ENCODE results near the gene C1orf105. TPM values are rescaled to one million over a fixed set of nuclear protein-coding genes. Genes with fewer than 3 reads are reported as not detected.

Gene C1orf105
- total and polyA plus RNA-seq, 9 donors: not detected

- DNase-seq: no peak
- peaks cover 5% of the 10 kb centered on the region for H3K4me1 ChIP-seq (ENCODE audit: insufficient read depth)
- no peaks in the 10 kb centered on the region for H3K27me3 ChIP-seq
- no peak overlapping the region for H3K4me3 ChIP-seq
- 82 to 87% (median 86%) methylated on average over 5 of the region's 5 CpGs for WGBS, 3 donors
- no peaks in the 10 kb centered on the region for H3K9me3 ChIP-seq
- intact Hi-C loops (cut with DNase I): loop anchor here in 1 of 4 donors (10.0 kb wide), 1 partner anchor 109 kb away; no protein-coding TSS in a partner anchor
- H3K36me3 ChIP-seq: no peaks in the 10 kb centered on the region
- no peak for TF ChIP-seq CTCF (IDR thresholded peaks at IDR 0.05)
- TF ChIP-seq EP300 (IDR thresholded peaks at IDR 0.05): no peak
- no peak for TF ChIP-seq POLR2A (IDR thresholded peaks at IDR 0.05)
- H3K27ac ChIP-seq: no peak overlapping the region
Observed at GRCh38 chr1:172393354-172393753, 27.1 kb upstream of the C1orf105 start.

DNA sequence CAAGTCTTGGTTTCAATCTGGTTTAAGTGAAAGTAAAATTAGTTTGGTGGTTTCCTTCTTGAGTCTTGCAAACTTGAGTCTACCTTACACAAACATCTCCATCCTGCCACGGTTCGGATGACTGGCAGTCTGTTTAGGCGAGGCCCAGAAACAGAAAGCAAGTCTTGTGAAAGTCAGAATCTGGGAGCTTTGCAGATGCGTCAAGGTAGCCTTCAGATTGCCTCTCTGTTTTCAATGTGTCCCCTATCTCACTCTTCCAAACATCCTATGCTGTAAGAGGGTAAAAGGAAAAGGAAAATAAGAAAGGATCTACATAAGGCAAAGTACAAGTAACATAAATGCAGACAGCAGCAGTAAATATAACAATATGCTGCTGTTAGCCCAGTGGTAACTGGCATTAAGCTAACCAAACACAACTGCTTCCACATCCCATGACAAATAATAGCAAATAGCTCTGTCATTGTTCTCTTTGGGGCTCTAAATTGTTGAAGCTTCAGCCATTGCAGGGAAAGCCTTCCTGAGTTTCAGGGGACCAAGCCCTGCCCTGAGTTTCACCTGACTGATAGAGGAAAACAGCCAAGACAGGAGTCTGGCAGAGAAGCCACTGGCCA, 26.2 kb upstream of the C1orf105 start:
- TF ChIP-seq EP300 (IDR thresholded peaks at IDR 0.05): no peak
- TF ChIP-seq CTCF (IDR thresholded peaks at IDR 0.05): no peak
- no peak for TF ChIP-seq POLR2A (IDR thresholded peaks at IDR 0.05)
- WGBS, 3 donors: 60 to 77% (median 60%) methylated on average over 4 of the region's 4 CpGs
- DNase-seq: no peak
- no peaks in the 10 kb centered on the region for H3K27me3 ChIP-seq
- H3K4me1 ChIP-seq (ENCODE audit: insufficient read depth): peaks cover 5% of the 10 kb centered on the region
- H3K36me3 ChIP-seq: no peaks in the 10 kb centered on the region
- no peak overlapping the region for H3K27ac ChIP-seq
- no peak overlapping the region for H3K4me3 ChIP-seq
- intact Hi-C loops (cut with DNase I): loop anchor here in 1 of 4 donors (10.0 kb wide), 1 partner anchor 109 kb away; no protein-coding TSS in a partner anchor
- H3K9me3 ChIP-seq: no peaks in the 10 kb centered on the region

DNA sequence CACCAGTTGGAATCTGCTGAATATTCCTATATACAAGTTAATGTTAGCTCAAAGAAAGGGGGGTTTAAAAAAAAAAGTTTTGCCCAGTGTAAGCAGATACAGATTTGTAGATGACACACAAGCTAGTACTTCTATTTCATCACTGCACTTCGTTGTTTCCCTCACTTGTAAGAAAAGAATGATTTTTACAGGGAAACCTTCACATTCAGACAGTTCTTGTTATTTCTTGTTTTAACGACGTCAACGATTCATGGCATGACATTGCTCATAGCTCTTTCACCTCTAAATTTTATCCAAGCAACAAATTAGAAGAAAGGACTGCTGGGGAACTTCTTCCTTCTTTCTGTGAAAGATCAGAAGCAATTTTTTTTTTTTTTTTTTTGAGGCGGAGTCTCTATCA, 25.7 kb upstream of the C1orf105 start:
- intact Hi-C loops (cut with DNase I): loop anchor here in 2 of 4 donors (5.0 to 10.0 kb wide), 2 partner anchors 110 to 253 kb away; no protein-coding TSS in a partner anchor
- Histone ChIP-seq H3K27ac (no peak overlapping the region), H3K4me1 (ENCODE audit: insufficient read depth) (peaks cover 5% of the 10 kb centered on the region), H3K4me3 (no peak overlapping the region), H3K36me3 (no peaks in the 10 kb centered on the region), H3K27me3 (no peaks in the 10 kb centered on the region), H3K9me3 (no peaks in the 10 kb centered on the region)
- WGBS, 3 donors: 83 to 92% (median 87%) methylated on average over 5 of the region's 5 CpGs
- TF ChIP-seq POLR2A (IDR thresholded peaks at IDR 0.05) (no peak), CTCF (IDR thresholded peaks at IDR 0.05) (no peak), EP300 (IDR thresholded peaks at IDR 0.05) (no peak)
- no peak for DNase-seq

- WGBS, 3 donors: 85 to 92% (median 90%) methylated on average over 3 of the region's 3 CpGs
Observed at GRCh38 chr1:172395576-172395975, 24.9 kb upstream of the C1orf105 start.

More at GRCh38 chr1:172395576-172395975, 24.9 kb upstream of the C1orf105 start:
- Histone ChIP-seq H3K4me3 (no peak overlapping the region), H3K4me1 (ENCODE audit: insufficient read depth) (peaks cover 2% of the 10 kb centered on the region), H3K36me3 (no peaks in the 10 kb centered on the region), H3K27me3 (no peaks in the 10 kb centered on the region), H3K9me3 (no peaks in the 10 kb centered on the region), H3K27ac (no peak overlapping the region)
- DNase-seq: no peak
- no peak for TF ChIP-seq CTCF (IDR thresholded peaks at IDR 0.05)
- no peak for TF ChIP-seq POLR2A (IDR thresholded peaks at IDR 0.05)
- no peak for TF ChIP-seq EP300 (IDR thresholded peaks at IDR 0.05)
- intact Hi-C loops (cut with DNase I): loop anchor here in 2 of 4 donors (5.0 to 10.0 kb wide), 2 partner anchors 111 to 253 kb away; no protein-coding TSS in a partner anchor
